Stimulated activated CD8-positive, alpha-beta memory T cell treated with anti-CD3 and anti-CD28 coated beads, Interleukin-15, amount 100 ng/mL, for 4 hours (primary cell): ENCODE data around the gene TCL1A.

Source experiments
- DNase-seq, 2 donors: peaks; one replicate each; pipeline ENCODE4 v3.0.0-alpha.2; 2020; ENCODE audit warnings: low read depth in 2 of 2

TCL1A gene

GRCh38 chr14:95705518-95705917 is 8.4 kb downstream of the TCL1A start:
- no peak for DNase-seq

GRCh38 chr14:95703805-95704204 is 10.1 kb downstream of the TCL1A start:
- DNase-seq, result no peak

GRCh38 chr14:95703341-95703740 is 10.6 kb downstream of the TCL1A start:
- DNase-seq, result no peak

GRCh38 chr14:95701846-95702221 is 12.1 kb downstream of the TCL1A start:
- DNase-seq, result no peak

- no peak for DNase-seq
These were observed 13.5 kb downstream of the TCL1A start for GRCh38 chr14:95700221-95700976.

GRCh38 chr14:95699412-95699811 is 14.5 kb downstream of the TCL1A start:
- DNase-seq, result no peak

- no peak for DNase-seq
These were observed 15.6 kb downstream of the TCL1A start for GRCh38 chr14:95698287-95698686.

- DNase-seq, result no peak
These were observed 16.2 kb downstream of the TCL1A start for GRCh38 chr14:95697764-95698163.

- no peak for DNase-seq
These were observed 17.2 kb downstream of the TCL1A start for GRCh38 chr14:95696741-95697140.

- DNase-seq, result no peak
These were observed 18.0 kb downstream of the TCL1A start for GRCh38 chr14:95695913-95696312.

GRCh38 chr14:95695051-95695450 is 18.9 kb downstream of the TCL1A start:
- DNase-seq, result no peak

- DNase-seq, result no peak
These were observed 21.8 kb downstream of the TCL1A start for GRCh38 chr14:95692109-95692508.

GRCh38 chr14:95691591-95691990 is 22.3 kb downstream of the TCL1A start:
- no peak for DNase-seq

- DNase-seq, result no peak
These were observed 23.1 kb downstream of the TCL1A start for GRCh38 chr14:95690815-95691214.

GRCh38 chr14:95689441-95689840 is 24.5 kb downstream of the TCL1A start:
- DNase-seq, result no peak

GRCh38 chr14:95686935-95687334 is 27.0 kb downstream of the TCL1A start:
- DNase-seq, result no peak

GRCh38 chr14:95685978-95686922 is 27.7 kb downstream of the TCL1A start, which contains the start of gene TCL1B:
TSS of gene TCL1B (plus strand) at chr14:95686426. CDS start at chr14:95686468, 42 bp downstream.
- no peak for DNase-seq

- no peak for DNase-seq
These were observed 30.1 kb downstream of the TCL1A start for GRCh38 chr14:95683793-95684192.

GRCh38 chr14:95681153-95681552 is 32.8 kb downstream of the TCL1A start:
- DNase-seq, result no peak

GRCh38 chr14:95679998-95680735 is 33.8 kb downstream of the TCL1A start:
- DNase-seq, result no peak

GRCh38 chr14:95679148-95679815 is 34.6 kb downstream of the TCL1A start:
- no peak for DNase-seq
